GM18861 (cell line): ENCODE data around the gene CCDC86.
A peak's percentile ranks its signal among the peaks of the same experiment; 100 is the strongest.

Source experiments
- ATAC-seq: cut with Tn5 transposase; IDR thresholded peaks from one replicate; pipeline ENCODE4 v1.9.1; 2021; ENCODE audit not compliant: unreplicated experiment

CCDC86 gene

GRCh38 chr11:60830478-60831142 is 11.3 kb upstream of the CCDC86 start:
- peak; percentile 44 for ATAC-seq

GRCh38 chr11:60831143-60831500 is 10.8 kb upstream of the CCDC86 start:
- peak; percentile 82 for ATAC-seq

GRCh38 chr11:60831501-60832079 is 10.3 kb upstream of the CCDC86 start:
- ATAC-seq = no peak

- no peak for ATAC-seq
These were observed 7.0 kb upstream of the CCDC86 start for GRCh38 chr11:60834742-60835533.

- no peak for ATAC-seq
These were observed 6.4 kb upstream of the CCDC86 start for GRCh38 chr11:60835534-60835846.

GRCh38 chr11:60836866-60837515 is 4.9 kb upstream of the CCDC86 start:
- ATAC-seq = no peak

- no peak for ATAC-seq
These were observed 3.8 kb upstream of the CCDC86 start for GRCh38 chr11:60838132-60838531.

- no peak for ATAC-seq
These were observed 1.2 kb upstream of the CCDC86 start for GRCh38 chr11:60840470-60841430.

- ATAC-seq = no peak
These were observed 1.0 kb downstream of the CCDC86 start for GRCh38 chr11:60842668-60843600.

GRCh38 chr11:60844045-60844869 is 2.3 kb downstream of the CCDC86 start:
- no peak for ATAC-seq

- no peak for ATAC-seq
These were observed 2.9 kb downstream of the CCDC86 start for GRCh38 chr11:60844870-60845221.

- no peak for ATAC-seq
These were observed 3.4 kb downstream of the CCDC86 start for GRCh38 chr11:60845338-60845737.

- no peak for ATAC-seq
These were observed 5.4 kb downstream of the CCDC86 start for GRCh38 chr11:60847281-60847680.

- ATAC-seq = no peak
These were observed 6.0 kb downstream of the CCDC86 start for GRCh38 chr11:60847896-60848295.

GRCh38 chr11:60848714-60849151 is 6.8 kb downstream of the CCDC86 start:
- no peak for ATAC-seq

- ATAC-seq = no peak
These were observed 8.0 kb downstream of the CCDC86 start for GRCh38 chr11:60849641-60850520.

- no peak for ATAC-seq
These were observed 9.6 kb downstream of the CCDC86 start for GRCh38 chr11:60851327-60852104.
